IMR-90 (cell line): ENCODE measurements around the gene ZNF473. TPM values are rescaled to one million over a fixed set of nuclear protein-coding genes. Genes with fewer than 3 reads are reported as not detected.
"Not testable (repeated sequence)": the region's sequence is repeated elsewhere in the genome, so short reads cannot be mapped to it uniquely, and the experiment has no call there.

Source experiments
- ATAC-seq: fragments of 200-7000 bp; cut with Tn5 transposase; 2 replicates; pipeline ENCODE4 v1.9.1; 2020; ENCODE audit warnings: low read depth, mild to moderate bottlenecking, moderate library complexity
- BruUV-seq: library from RNA; stranded (reverse); fragments of 400-500 nt; replicated peaks from 2 replicates; lab custom pipeline; 2021; lab: Mats Ljungman, UMichigan
- CTCF ChIA-PET: fragments of 300-600 bp; formaldehyde crosslinking; extraction: SDS; loops from one replicate; lab custom pipeline; 2021; ENCODE audit warnings: antibody characterized with exemption; lab: Yijun Ruan, JAX
- POLR2A ChIA-PET: fragments of 300-600 bp; sonication (Branson Sonifier 250); formaldehyde crosslinking; loops from one replicate; lab custom pipeline; 2022; ENCODE audit warnings: antibody characterized with exemption; ENCODE audit not compliant: unreplicated experiment; lab: Charles Lee
- DNase-seq: peaks from one replicate; pipeline ENCODE4 v3.0.0; 2013
- H2AFZ ChIP-seq: replicated peaks from 2 replicates; pipeline ENCODE3; 2013; ENCODE audit warnings: low read length, mild to moderate bottlenecking; ENCODE audit not compliant: poor library complexity
- H2AK5ac ChIP-seq: 2 replicates; pipeline ENCODE4 v1.6.1; 2013; ENCODE audit warnings: low read depth, low read length, inconsistent platforms
- H2AK9ac ChIP-seq: replicated peaks from 2 replicates; pipeline ENCODE3; 2013; ENCODE audit warnings: mild to moderate bottlenecking, low read depth, low read length, moderate library complexity; ENCODE audit not compliant: poor library complexity
- H2BK120ac ChIP-seq: 2 replicates; pipeline ENCODE4 v1.6.1; 2013; ENCODE audit warnings: low read depth, low read length, inconsistent platforms
- H2BK15ac ChIP-seq: 3 replicates; pipeline ENCODE4 v1.6.1; 2013; ENCODE audit warnings: low read depth, low read length, inconsistent platforms
- H2BK20ac ChIP-seq: 2 replicates; pipeline ENCODE4 v1.6.1; 2013; ENCODE audit warnings: low read depth, mild to moderate bottlenecking, inconsistent platforms, low read length, moderate library complexity
- H2BK5ac ChIP-seq: 2 replicates; pipeline ENCODE4 v1.6.1; 2013; ENCODE audit warnings: mild to moderate bottlenecking, low read depth, low read length, inconsistent platforms; ENCODE audit not compliant: poor library complexity, severe bottlenecking
- H3K14ac ChIP-seq: replicated peaks from 2 replicates; pipeline ENCODE4 v1.6.1; 2013; ENCODE audit warnings: low read depth, low read length, inconsistent platforms
- H3K18ac ChIP-seq: 2 replicates; pipeline ENCODE4 v1.6.1; 2013; ENCODE audit warnings: low read depth, low read length, control low read depth
- H3K23ac ChIP-seq: 2 replicates; pipeline ENCODE4 v1.6.1; 2013; ENCODE audit warnings: low read depth, low read length, inconsistent platforms
- H3K27ac ChIP-seq: 2 replicates; pipeline ENCODE4 v1.5.1; 2013; ENCODE audit warnings: mild to moderate bottlenecking, control low read depth, low read length; ENCODE audit not compliant: insufficient read depth
- H3K27me3 ChIP-seq: 2 replicates; pipeline ENCODE4 v1.6.1; 2013; ENCODE audit warnings: low read length; ENCODE audit not compliant: control insufficient read depth, insufficient read depth
- H3K36me3 ChIP-seq: 2 replicates; pipeline ENCODE4 v1.6.1; 2013; ENCODE audit warnings: low read length, mixed read lengths; ENCODE audit not compliant: control insufficient read depth, insufficient read depth
- H3K4ac ChIP-seq: 2 replicates; pipeline ENCODE4 v1.6.1; 2013; ENCODE audit warnings: low read depth, low read length, inconsistent platforms
- H3K4me1 ChIP-seq: 2 replicates; pipeline ENCODE4 v1.6.1; 2013; ENCODE audit warnings: low read length, mixed read lengths; ENCODE audit not compliant: control insufficient read depth, insufficient read depth
- H3K4me2 ChIP-seq: 2 replicates; pipeline ENCODE4 v1.6.1; 2013; ENCODE audit warnings: low read depth, mild to moderate bottlenecking, control low read depth, low read length, moderate library complexity
- H3K4me3 ChIP-seq: 2 replicates; pipeline ENCODE4 v1.5.1; 2013; ENCODE audit warnings: low read depth, mild to moderate bottlenecking, control low read depth, low read length, moderate library complexity; ENCODE audit not compliant: insufficient read depth
- H3K56ac ChIP-seq: 2 replicates; pipeline ENCODE4 v1.6.1; 2013; ENCODE audit warnings: low read length, inconsistent platforms; ENCODE audit not compliant: insufficient read depth; ENCODE audit errors: extremely low read depth
- H3K79me1 ChIP-seq, 2 experiments: 2 replicates each; pipeline ENCODE4 v1.6.1; 2013; ENCODE audit warnings: low read length in 2 of 2, inconsistent platforms in 1 of 2, low read depth in 1 of 2
- H3K9ac ChIP-seq: 2 replicates; pipeline ENCODE4 v1.6.1; 2013; ENCODE audit warnings: low read depth, low read length, control low read depth
- H3K9me1 ChIP-seq: 2 replicates; pipeline ENCODE4 v1.6.1; 2013; ENCODE audit warnings: low read length, inconsistent platforms; ENCODE audit not compliant: insufficient read depth
- H3K9me3 ChIP-seq: 2 replicates; pipeline ENCODE4 v1.6.1; 2013; ENCODE audit warnings: low read length; ENCODE audit not compliant: control insufficient read depth, insufficient read depth
- H4K20me1 ChIP-seq: 2 replicates; pipeline ENCODE4 v1.6.1; 2013; ENCODE audit warnings: low read length, inconsistent platforms; ENCODE audit not compliant: insufficient read depth
- H4K5ac ChIP-seq: 2 replicates; pipeline ENCODE4 v1.6.1; 2013; ENCODE audit warnings: mild to moderate bottlenecking, low read depth, low read length, control low read depth
- H4K8ac ChIP-seq, 2 experiments: 2 replicates each; pipeline ENCODE4 v1.6.1; 2013; ENCODE audit warnings: low read depth in 2 of 2, low read length in 2 of 2, control low read depth in 1 of 2, inconsistent platforms in 1 of 2
- H4K91ac ChIP-seq: 2 replicates; pipeline ENCODE4 v1.6.1; 2013; ENCODE audit warnings: low read depth, low read length, inconsistent platforms; ENCODE audit not compliant: insufficient read depth
- WGBS, 2 experiments: methylation state at CpG; one replicate each; pipeline versions ENCODE4 v1.1.5 to v1.1.7; 2013; ENCODE audit warnings: missing lambda C conversion rate in 2 of 2; ENCODE audit not compliant: insufficient read length in 1 of 2; ENCODE audit errors: extremely low coverage in 2 of 2; 5-methylcytosine and 5-hydroxymethylcytosine counted together
- dilution Hi-C: fragments of 300-500 bp; cut with HindIII; formaldehyde crosslinking; loops from one replicate; pipeline ENCODE4 v1.14.3; 2018; ENCODE audit warnings: low sequenced_read_pairs; ENCODE audit not compliant: unreplicated experiment
- in situ Hi-C: fragments of 300-500 bp; cut with MboI; formaldehyde crosslinking; loops from 3 replicates; pipeline ENCODE4 v1.14.3; 2019; ENCODE audit warnings: low sequenced_read_pairs, inconsistent platforms, mixed read lengths
- intact Hi-C: fragments of 100-400 bp; cut with micrococcal nuclease; formaldehyde crosslinking; loops from 2 replicates; pipeline ENCODE4 v1.10.0; 2022
- polyA plus RNA-seq, 3 experiments: library from polyadenylated mRNA; depleted of rRNA; stranded (reverse); fragments of >200 nt; gene quantifications; 2 replicates each; pipeline ENCODE4 v1.2.3, GENCODE V29; 2012; ENCODE audit warnings: low replicate concordance in 1 of 3
- total RNA-seq: library from RNA; depleted of rRNA; stranded (reverse); fragments of >200 nt; gene quantifications from 2 replicates; pipeline ENCODE4 v1.2.3, GENCODE V29; 2012

The ZNF473 gene
- total and polyA plus RNA-seq, 2 of the 4 experiments (the other 2 are of a cell fraction) = 4.5 to 13.3 TPM

DNA sequence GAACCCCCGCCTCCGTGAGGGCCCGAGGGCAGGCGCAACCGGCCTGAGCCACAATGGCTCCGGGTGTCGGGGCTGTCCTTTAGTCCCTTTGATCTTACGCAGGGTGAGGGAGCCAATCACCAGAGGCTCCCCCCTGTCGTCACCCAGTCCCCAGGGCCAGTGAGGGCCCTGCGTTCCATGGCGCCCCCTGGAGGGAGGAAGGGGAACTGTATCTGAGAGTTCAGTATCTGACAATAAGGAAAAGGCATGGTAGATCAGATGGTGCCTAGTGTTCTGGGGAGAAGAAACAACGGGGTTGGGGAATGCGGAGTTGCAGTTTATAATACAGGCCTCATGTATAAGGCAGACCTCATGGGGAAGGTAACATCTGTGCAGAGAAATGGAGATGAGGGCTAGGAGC, 72.1 kb downstream of the ZNF473 start:
- H2BK120ac ChIP-seq, intact Hi-C loops, in situ Hi-C loops, H3K4me1 ChIP-seq, H3K9me3 ChIP-seq, H3K79me1 ChIP-seq, CTCF ChIA-PET, BruUV-seq, H3K9me1 ChIP-seq, H3K4me3 ChIP-seq, H3K18ac ChIP-seq, H4K20me1 ChIP-seq, H2BK5ac ChIP-seq, DNase-seq, H2AFZ ChIP-seq, H3K36me3 ChIP-seq, H3K23ac ChIP-seq, POLR2A ChIA-PET, H3K4me2 ChIP-seq, dilution Hi-C loops, H4K91ac ChIP-seq, H2AK5ac ChIP-seq, H3K27ac ChIP-seq, H2AK9ac ChIP-seq, H4K8ac ChIP-seq, H3K4ac ChIP-seq, H3K14ac ChIP-seq, H3K56ac ChIP-seq, H4K5ac ChIP-seq, H3K9ac ChIP-seq, H2BK15ac ChIP-seq, H2BK20ac ChIP-seq, H3K27me3 ChIP-seq, ATAC-seq: not testable (repeated sequence)
- WGBS, 2 experiments = no CpG with 5 or more reads among the region's 13 CpGs

DNA sequence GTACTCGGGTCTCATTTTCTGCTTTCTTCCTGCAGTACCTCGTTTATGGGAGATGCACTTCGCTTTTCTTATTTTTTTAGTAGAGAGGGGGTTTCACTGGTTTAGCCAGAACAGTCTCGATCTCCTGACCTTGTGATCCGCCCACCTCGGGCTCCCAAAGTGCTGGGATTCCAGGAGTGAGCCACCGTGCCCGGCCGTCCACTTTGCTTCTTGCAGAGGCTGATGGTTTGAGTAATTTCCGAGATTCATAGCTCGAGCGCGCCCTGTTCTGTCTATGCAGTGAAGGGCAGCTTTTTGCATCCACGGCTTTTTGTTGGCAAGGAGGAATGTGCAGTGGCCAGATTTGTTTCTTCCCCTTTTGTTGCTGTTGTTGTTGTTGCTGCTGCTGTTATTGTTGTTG, 73.1 kb downstream of the ZNF473 start:
- H3K9ac ChIP-seq, H4K91ac ChIP-seq, H4K5ac ChIP-seq, H3K18ac ChIP-seq, H3K27ac ChIP-seq, H3K4ac ChIP-seq, H3K23ac ChIP-seq, BruUV-seq, H3K9me1 ChIP-seq, H2BK20ac ChIP-seq, H3K56ac ChIP-seq, in situ Hi-C loops, H3K27me3 ChIP-seq, H2AFZ ChIP-seq, H2BK120ac ChIP-seq, dilution Hi-C loops, ATAC-seq, H3K9me3 ChIP-seq, H2BK15ac ChIP-seq, H3K36me3 ChIP-seq, POLR2A ChIA-PET, H2BK5ac ChIP-seq, H3K79me1 ChIP-seq, H3K4me3 ChIP-seq, DNase-seq, H2AK9ac ChIP-seq, H4K8ac ChIP-seq, H3K4me2 ChIP-seq, H4K20me1 ChIP-seq, H3K4me1 ChIP-seq, intact Hi-C loops, H3K14ac ChIP-seq, H2AK5ac ChIP-seq, CTCF ChIA-PET: not testable (repeated sequence)
- WGBS, 2 experiments = 47% methylated on average over 3 of the region's 14 CpGs; no CpG with 5 or more reads in 1 of the 2 experiments
